Measurements from ENCODE around the gene PIRT. TPM values are rescaled to one million over a fixed set of nuclear protein-coding genes. Genes with fewer than 3 reads are reported as not detected.

Gene PIRT
- total and polyA plus RNA-seq, 2 donors (not counting 1 experiment from before 2014, with no cell fraction given), result not detected

DNA sequence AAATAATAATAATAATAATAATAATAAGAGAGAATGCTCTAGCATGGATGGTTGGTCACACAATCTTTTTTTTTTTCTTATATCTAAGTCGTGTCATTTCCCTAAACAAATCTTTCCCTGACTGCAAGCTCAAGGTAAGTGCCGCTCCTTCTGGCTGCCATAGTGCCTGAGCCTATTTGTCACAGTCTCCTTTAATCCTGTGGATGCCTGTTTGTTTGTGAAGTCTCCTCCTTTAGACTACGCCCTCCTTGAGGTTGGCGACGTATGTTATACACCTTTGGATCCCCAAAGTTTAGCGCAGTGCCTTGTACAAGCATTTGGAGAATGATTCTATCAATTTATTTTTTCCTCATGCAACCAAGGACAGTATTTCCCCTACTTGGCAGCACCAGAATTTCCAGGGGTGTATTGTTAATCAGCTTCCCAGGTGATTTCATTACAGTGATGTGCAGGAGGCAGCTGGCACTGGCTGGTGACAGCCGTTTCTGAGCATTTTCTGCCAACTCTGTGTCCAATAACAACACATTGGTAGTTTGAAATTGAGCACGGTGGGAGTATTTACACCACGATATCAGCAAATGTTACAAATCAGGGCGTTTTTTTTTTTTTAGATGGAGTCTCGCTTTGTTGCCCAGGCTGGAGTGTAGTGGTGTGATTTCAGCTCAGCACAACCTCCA, 60.6 kb downstream of the PIRT start:
- Histone ChIP-seq H4K20me1 (ENCODE audit: control insufficient read depth, insufficient read depth, low read length, poor library complexity, severe bottlenecking) (no peaks in the 10 kb centered on the region), H2AFZ (ENCODE audit: insufficient read depth, low read depth, low read length, poor library complexity, severe bottlenecking) (no peak overlapping the region), H3K4me3 (ENCODE audit: control extremely low read depth in 1 of 5, extremely low read depth in 1 of 5, insufficient read depth in 1 of 5, low read depth in 2 of 5, low read length in 4 of 5) (no peak overlapping the region), H3K27me3 (replicated peaks in 1 of 4; ENCODE audit: control extremely low read depth in 1 of 4, control insufficient read depth in 3 of 4, insufficient read depth in 4 of 4, low read length in 3 of 4) (peaks cover 0 to 2% (median 0%) of the 10 kb centered on the region in 4 experiments), H3K4me1 (ENCODE audit: control insufficient read depth in 2 of 2, insufficient read depth in 2 of 2, low read length in 2 of 2) (peaks cover 0 to 6% of the 10 kb centered on the region in 2 donors), H3K4me2 (replicated peaks; ENCODE audit: low read depth, low read length, poor library complexity, severe bottlenecking) (no peak overlapping the region), H3K9ac (ENCODE audit: low read length) (no peak overlapping the region), H3K36me3 (replicated peaks in 1 of 2; ENCODE audit: control extremely low read depth in 1 of 2, control insufficient read depth in 1 of 2, extremely low read depth in 1 of 2, insufficient read depth in 2 of 2, low read length in 1 of 2) (no peaks in the 10 kb centered on the region), H3K79me2 (ENCODE audit: control insufficient read depth, insufficient read depth, low read length) (no peaks in the 10 kb centered on the region), H3K27ac (ENCODE audit: low read length in 2 of 2) (no peak overlapping the region), H3K9me3 (ENCODE audit: control extremely low read depth in 1 of 3, control insufficient read depth in 2 of 3, insufficient read depth in 1 of 3, low read length in 2 of 3) (peaks cover 0 to 4% (median 4%) of the 10 kb centered on the region in 3 donors)
- ATAC-seq (ENCODE audit: low read depth) (no peak), DNase-seq (no peak)
- no peak for TF ChIP-seq EZH2 (IDR thresholded peaks at IDR 0.05; ENCODE audit: borderline replicate concordance, insufficient read depth, low read depth, low read length, poor library complexity, severe bottlenecking)
- TF ChIP-seq, protein P1, sequence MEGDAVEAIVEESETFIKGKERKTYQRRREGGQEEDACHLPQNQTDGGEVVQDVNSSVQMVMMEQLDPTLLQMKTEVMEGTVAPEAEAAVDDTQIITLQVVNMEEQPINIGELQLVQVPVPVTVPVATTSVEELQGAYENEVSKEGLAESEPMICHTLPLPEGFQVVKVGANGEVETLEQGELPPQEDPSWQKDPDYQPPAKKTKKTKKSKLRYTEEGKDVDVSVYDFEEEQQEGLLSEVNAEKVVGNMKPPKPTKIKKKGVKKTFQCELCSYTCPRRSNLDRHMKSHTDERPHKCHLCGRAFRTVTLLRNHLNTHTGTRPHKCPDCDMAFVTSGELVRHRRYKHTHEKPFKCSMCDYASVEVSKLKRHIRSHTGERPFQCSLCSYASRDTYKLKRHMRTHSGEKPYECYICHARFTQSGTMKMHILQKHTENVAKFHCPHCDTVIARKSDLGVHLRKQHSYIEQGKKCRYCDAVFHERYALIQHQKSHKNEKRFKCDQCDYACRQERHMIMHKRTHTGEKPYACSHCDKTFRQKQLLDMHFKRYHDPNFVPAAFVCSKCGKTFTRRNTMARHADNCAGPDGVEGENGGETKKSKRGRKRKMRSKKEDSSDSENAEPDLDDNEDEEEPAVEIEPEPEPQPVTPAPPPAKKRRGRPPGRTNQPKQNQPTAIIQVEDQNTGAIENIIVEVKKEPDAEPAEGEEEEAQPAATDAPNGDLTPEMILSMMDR (IDR thresholded peaks at IDR 0.05), result no peak
- H3K27ac Mint-ChIP-seq, result no peak overlapping the region
- 76% methylated on average over 4 of the region's 11 CpGs for WGBS (ENCODE audit: insufficient coverage)
- H3K4me3 Mint-ChIP-seq, result no peak overlapping the region
- intact Hi-C loops (cut with micrococcal nuclease), result no loop called here
- ChIA-PET POLR2A (no interaction called here), CTCF (no interaction called here)
- peaks cover 2% of the 10 kb centered on the region for H3K27me3 Mint-ChIP-seq
- peaks cover 4% of the 10 kb centered on the region for H3K9me3 Mint-ChIP-seq (ENCODE audit: insufficient read depth)
- H3K4me1 Mint-ChIP-seq, result peaks cover 5% of the 10 kb centered on the region

DNA sequence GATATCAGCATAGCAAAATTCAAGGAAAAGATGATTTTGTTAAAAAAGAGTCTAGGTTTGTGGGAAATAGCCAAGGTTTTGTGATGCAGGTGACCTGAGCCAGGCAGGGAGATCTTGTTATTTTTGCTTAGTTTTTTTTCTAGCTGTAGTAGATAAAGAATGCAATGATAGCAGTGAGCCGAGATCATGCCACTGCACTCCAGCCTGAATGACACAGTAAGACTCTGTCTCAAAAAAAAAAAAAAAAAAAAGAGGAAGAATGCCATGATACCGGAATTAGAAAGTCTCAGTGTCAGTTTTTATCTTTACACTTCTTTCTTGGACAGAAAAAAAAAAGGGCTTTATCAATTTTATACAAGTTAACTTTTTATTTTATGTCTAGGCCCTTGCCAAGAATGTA, 61.5 kb downstream of the PIRT start:
- H3K4me3 ChIP-seq (ENCODE audit: control extremely low read depth in 1 of 5, extremely low read depth in 1 of 5, insufficient read depth in 1 of 5, low read depth in 2 of 5, low read length in 4 of 5), result no peak overlapping the region
- POLR2A ChIA-PET, result no interaction called here
- H3K9me3 ChIP-seq (ENCODE audit: control extremely low read depth in 1 of 3, control insufficient read depth in 2 of 3, insufficient read depth in 1 of 3, low read length in 2 of 3), result peaks cover 0 to 8% (median 6%) of the 10 kb centered on the region in 3 donors
- no peaks in the 10 kb centered on the region for H4K20me1 ChIP-seq (ENCODE audit: control insufficient read depth, insufficient read depth, low read length, poor library complexity, severe bottlenecking)
- Mint-ChIP-seq H3K27ac (no peak overlapping the region), H3K4me3 (no peak overlapping the region), H3K9me3 (ENCODE audit: insufficient read depth) (peaks cover 9% of the 10 kb centered on the region), H3K27me3 (peaks cover 2% of the 10 kb centered on the region), H3K4me1 (peaks cover 5% of the 10 kb centered on the region)
- H3K79me2 ChIP-seq (ENCODE audit: control insufficient read depth, insufficient read depth, low read length), result no peaks in the 10 kb centered on the region
- TF ChIP-seq, protein P1 (IDR thresholded peaks at IDR 0.05), result no peak
- no peak for TF ChIP-seq EZH2 (IDR thresholded peaks at IDR 0.05; ENCODE audit: borderline replicate concordance, insufficient read depth, low read depth, low read length, poor library complexity, severe bottlenecking)
- H3K27me3 ChIP-seq (replicated peaks in 1 of 4; ENCODE audit: control extremely low read depth in 1 of 4, control insufficient read depth in 3 of 4, insufficient read depth in 4 of 4, low read length in 3 of 4), result peaks cover 0 to 4% (median 0%) of the 10 kb centered on the region in 4 experiments
- WGBS (ENCODE audit: insufficient coverage), result no CpG with 5 or more reads among the region's 2 CpGs
- CTCF ChIA-PET, result interaction anchor here (0.7 kb wide), 1 partner anchor 94 kb away, joined by 3 read pairs; no protein-coding TSS in a partner anchor
- H3K4me2 ChIP-seq (replicated peaks; ENCODE audit: low read depth, low read length, poor library complexity, severe bottlenecking), result no peak overlapping the region
- H3K27ac ChIP-seq (ENCODE audit: low read length in 2 of 2), result no peak overlapping the region
- DNase-seq (peak; percentile 7), ATAC-seq (ENCODE audit: low read depth) (no peak)
- H2AFZ ChIP-seq (ENCODE audit: insufficient read depth, low read depth, low read length, poor library complexity, severe bottlenecking), result no peak overlapping the region
- no peaks in the 10 kb centered on the region for H3K36me3 ChIP-seq (replicated peaks in 1 of 2; ENCODE audit: control extremely low read depth in 1 of 2, control insufficient read depth in 1 of 2, extremely low read depth in 1 of 2, insufficient read depth in 2 of 2, low read length in 1 of 2)
- H3K4me1 ChIP-seq (ENCODE audit: control insufficient read depth in 2 of 2, insufficient read depth in 2 of 2, low read length in 2 of 2), result peaks cover 0 to 6% of the 10 kb centered on the region in 2 donors
- intact Hi-C loops (cut with micrococcal nuclease), result no loop called here
- H3K9ac ChIP-seq (ENCODE audit: low read length), result no peak overlapping the region

Measured in B cell (primary cell).